NOMO-1 (cell line): ENCODE data around the gene SEMA3A.
A peak's percentile ranks its signal among the peaks of the same experiment; 100 is the strongest.

Experiments used
- DNase-seq, 2 experiments: peaks; one replicate each; lab custom pipeline; 2025; ENCODE audit not compliant: unreplicated experiment in 2 of 2; lab: John Stamatoyannopoulos, UW

Gene SEMA3A

DNA sequence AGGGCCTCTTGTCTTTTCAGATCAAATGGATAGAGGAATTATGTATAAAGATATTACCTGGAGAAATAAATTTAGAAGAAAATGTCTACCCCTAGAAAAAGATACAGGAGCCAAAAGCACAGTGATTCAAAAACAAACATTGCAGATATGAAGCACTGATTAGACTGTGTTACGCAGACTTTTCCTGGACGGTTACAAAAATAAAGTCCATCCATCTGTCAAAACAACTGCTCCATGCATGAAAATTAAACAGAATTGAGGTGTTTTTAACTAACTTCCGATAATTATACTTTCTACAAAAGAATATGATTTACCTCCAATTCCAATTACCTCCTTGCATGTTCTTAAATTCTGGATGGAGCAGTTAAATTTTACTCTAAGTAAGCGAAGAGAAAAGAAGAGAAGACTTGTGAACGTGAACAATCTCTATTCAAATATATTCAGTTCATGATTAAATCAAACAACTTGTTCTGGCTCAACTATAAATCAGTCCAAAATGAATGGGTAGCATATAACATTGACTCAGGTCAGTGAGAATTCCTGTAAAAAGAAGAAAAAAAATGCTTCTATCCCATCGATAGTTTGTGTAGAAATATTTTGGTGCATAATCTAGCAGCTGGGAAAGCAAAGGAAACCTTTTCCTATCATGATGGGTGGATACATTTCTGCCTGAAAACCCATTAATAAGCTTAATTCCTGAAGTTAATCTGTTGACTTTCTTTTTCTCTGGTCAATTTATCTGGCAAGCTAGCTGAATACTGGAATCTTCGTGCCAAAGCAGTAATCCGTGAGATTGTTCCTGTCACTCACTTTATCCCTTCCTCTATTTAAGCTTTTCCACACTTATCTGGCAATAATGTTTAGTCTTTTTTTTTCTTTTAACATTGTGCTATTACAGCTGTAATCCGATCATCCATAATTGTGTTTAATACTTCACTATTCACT, 80.4 kb downstream of the SEMA3A start:
- no peak for DNase-seq

DNA sequence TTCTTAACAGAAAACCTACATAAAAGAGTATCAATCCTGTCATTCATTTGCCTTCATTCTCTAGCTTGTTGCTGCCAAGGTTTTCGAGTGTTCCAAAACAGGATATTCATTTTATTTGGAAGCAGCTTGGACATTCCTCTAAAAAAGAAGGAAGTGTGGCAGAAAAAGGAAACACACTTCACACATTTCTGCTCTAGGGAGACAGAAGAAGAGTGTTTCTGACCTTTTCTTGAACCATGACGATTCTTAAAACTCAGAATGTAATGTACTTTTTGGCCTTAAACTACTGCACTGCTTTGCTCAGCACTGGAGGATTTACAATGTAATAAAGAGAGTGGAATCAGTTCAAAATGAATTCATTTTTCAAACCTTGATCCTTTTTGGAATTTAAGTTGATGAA, 81.3 kb downstream of the SEMA3A start:
- DNase-seq: no peak

DNA sequence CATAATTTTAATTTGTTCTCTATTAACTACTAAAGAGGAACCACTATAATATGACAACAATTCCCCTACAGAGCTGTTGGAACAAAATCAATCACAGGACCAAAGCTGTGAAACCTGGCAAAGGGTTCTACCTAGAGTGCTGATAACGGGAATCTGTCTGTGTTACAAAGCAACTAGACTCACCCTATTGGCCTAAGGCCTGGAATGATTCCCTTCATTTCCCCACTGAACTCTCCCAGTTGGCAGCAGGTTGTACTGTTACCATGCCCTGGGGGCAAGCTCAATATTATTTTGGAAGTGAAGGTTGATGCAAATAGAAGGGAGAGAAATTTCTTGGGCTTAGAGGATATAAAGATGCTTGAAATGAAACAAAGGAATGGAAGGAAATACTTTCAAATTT, 81.8 kb downstream of the SEMA3A start:
- DNase-seq: no peak

DNA sequence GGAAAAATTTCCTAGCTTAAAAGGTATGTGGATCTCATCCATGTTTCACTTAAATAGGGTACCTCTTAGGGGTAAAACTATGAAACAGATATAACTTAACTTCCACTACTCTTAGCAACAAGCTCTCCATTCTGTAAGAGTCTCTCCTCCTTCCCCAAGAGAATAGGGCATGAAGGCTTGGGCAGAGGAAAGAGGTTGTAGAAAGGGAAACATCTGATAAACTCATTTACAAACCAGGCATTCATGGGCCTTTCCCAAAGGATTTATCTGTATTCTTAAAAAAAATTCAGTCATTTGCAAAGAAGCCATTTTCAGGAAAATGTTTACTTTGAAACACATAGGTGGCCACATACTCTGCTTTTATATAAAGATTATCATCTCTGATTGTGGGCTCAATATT, 82.7 kb downstream of the SEMA3A start:
- no peak for DNase-seq

DNA sequence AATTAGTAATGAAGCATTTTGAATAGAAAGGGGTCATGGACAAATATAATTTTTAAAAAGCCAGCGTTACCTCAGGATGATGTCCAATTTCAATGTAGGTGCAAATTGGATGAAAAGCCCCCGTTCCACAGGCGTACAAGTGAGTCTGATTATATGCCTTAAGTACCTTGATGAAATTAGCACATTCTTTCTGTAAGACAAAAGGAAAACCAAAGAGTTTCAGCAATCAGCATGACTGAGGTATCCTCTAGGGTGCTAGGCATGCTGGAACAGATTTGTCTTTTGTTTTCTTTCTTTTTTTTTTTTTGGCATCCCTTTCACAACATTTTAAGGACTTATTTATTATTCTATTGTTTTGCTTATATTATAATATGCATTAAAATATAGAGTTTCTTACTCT, 84.2 kb downstream of the SEMA3A start:
- DNase-seq: no peak

- no peak for DNase-seq
These were observed 85.8 kb downstream of the SEMA3A start for GRCh38 chr7:84108787-84109186.

- no peak for DNase-seq
These were observed 86.5 kb downstream of the SEMA3A start for GRCh38 chr7:84108119-84108518.

GRCh38 chr7:84107259-84107658, 87.3 kb downstream of the SEMA3A start:
- DNase-seq: no peak

GRCh38 chr7:84106291-84106690, 88.3 kb downstream of the SEMA3A start:
- DNase-seq: no peak

DNA sequence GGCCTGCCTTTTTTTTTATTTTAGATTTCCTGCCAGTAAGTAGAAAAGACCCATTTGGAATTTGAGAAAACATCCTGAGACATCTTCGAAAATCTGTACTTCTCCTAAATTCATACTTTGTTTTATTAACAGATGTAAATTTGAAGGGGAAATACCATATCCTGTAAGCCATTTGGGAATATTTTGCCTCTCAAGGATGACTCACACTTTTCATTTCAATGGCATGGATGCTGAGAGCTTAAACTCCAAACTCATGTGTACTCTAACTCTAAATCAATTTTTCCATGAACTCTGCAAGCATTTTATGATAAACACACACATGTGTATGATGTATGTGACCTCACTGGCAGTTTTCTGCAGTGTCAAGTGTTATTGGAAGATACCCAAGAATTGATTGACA, 89.0 kb downstream of the SEMA3A start:
- no peak for DNase-seq

DNA sequence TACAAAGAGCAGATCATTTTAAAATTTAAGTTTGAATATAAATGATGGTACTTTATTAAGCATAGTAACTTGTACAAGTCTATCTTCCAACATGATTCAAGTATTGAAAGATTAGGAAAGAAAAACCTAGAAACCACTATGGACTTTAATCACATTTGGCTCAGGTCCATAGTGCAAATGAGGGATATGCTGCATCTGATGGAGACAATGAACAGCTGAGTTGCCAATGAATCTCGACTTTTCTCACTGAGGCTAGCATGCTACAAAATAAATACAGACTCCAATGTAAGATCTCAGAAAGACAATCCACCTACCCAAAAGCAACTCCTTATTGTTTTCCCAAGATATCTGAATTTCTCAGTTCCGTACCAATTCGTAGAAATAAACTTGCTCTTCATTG, 89.8 kb downstream of the SEMA3A start:
- no peak for DNase-seq

DNA sequence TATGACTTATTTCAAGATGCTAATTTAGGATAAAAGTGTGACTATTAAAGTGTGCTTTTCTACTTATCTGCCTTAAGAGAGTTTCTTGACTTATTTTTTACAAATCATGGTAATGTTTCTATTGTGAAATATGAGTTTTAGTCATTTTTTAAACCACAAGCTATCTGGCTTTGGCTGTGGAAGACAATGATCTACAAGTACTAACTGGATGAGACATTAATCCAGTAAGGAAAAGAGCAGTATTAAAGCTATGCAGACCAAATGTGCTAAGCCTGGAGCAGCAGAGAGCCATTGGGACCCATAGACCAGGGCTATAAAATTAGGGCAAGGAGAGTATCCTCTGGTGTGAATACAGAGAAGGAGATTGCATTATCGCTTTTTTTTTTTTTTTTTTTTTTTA, 92.4 kb downstream of the SEMA3A start:
- DNase-seq: no peak

GRCh38 chr7:84100866-84101265, 93.7 kb downstream of the SEMA3A start:
- DNase-seq: no peak

GRCh38 chr7:84095971-84096370, 98.6 kb downstream of the SEMA3A start:
- no peak for DNase-seq

GRCh38 chr7:84092207-84092606, 102.4 kb downstream of the SEMA3A start:
- peak; percentile 44 to 54 for DNase-seq

GRCh38 chr7:84091318-84091717, 103.3 kb downstream of the SEMA3A start:
- DNase-seq: no peak

DNA sequence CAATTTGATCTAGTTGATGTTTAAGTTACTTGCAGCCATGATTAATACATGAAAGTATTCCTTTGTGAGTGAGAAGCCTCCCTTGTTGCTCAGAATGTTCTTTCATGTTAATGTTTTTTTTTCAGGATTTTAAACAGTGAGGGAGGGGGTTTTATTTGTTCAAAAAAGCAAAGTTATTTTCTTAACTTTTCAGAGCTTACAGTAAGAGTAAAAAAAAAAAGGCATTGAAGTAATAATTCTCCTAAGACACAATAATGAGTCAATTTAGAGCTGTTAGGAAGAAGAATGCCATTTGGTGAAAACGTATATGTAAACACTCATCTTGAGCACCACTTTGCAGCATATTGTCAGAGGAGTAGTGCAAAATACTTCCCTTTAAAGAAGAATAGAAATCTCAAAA, 105.8 kb downstream of the SEMA3A start:
- DNase-seq: no peak

DNA sequence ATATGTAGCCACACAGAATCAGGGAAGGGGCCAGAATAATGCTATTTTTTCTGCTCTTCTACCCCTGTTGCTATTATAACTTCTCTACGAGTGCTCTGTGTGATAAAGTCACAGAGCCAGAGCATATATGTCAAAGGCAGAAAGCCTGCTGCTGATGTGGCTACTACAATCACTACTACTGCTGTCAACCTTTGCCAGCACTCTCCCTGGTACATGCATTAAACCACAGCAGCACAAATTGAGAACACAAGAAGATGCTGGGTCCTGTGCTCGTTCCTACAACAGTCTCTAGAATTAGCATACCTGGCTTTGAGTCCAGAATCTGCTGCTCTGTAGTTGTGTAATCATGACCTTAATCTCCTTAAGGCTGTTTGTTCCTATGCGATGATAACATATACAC, 108.6 kb downstream of the SEMA3A start:
- DNase-seq: no peak

- no peak for DNase-seq
These were observed 109.4 kb downstream of the SEMA3A start for GRCh38 chr7:84085147-84085546.

- no peak for DNase-seq
These were observed 110.7 kb downstream of the SEMA3A start for GRCh38 chr7:84083846-84084245.

GRCh38 chr7:84081973-84082522, 112.5 kb downstream of the SEMA3A start:
- no peak for DNase-seq

DNA sequence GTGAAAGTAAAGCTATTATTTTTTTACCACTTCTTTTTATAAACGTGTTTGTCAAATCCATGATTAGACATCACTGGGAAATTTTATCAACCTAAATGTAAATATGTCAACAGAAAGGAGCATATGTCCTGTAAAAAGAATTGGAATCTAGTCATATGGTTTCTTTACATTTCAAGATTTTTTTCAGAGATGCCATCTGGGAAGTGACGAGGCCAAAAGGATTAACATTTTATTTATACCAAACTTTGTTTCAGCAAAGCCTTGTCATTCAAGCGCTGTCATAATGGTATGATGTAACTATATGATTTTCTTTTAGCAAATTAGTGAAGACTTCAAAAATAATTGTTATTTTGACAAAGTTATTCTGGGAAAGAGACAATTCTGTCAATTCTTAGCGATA, 117.3 kb downstream of the SEMA3A start:
- no peak for DNase-seq
